GM12878 (cell line): ENCODE data around the gene SPON2. TPM values are rescaled to one million over a fixed set of nuclear protein-coding genes. Genes with fewer than 3 reads are reported as not detected.
A peak's percentile ranks its signal among the peaks of the same experiment; 100 is the strongest.

ENCODE experiments used
- ATAC-seq: fragments of 200-7000 bp; cut with Tn5 transposase; 3 replicates; pipeline ENCODE4 v1.9.1; 2020; ENCODE audit warnings: mild to moderate bottlenecking, moderate library complexity
- BruUV-seq: library from RNA; stranded (reverse); fragments of 400-500 nt; replicated peaks from 2 replicates; lab custom pipeline; 2021; lab: Mats Ljungman, UMichigan
- CTCF ChIA-PET: fragments of 300-600 bp; sonication (Branson Sonifier 250); formaldehyde crosslinking; extraction: SDS; loops from one replicate; lab custom pipeline; 2021; ENCODE audit warnings: inconsistent platforms; lab: Yijun Ruan, JAX
- POLR2A ChIA-PET: fragments of 350-600 bp; formaldehyde crosslinking; extraction: SDS; loops from one replicate; lab custom pipeline; 2021; ENCODE audit warnings: inconsistent platforms; lab: Charles Lee
- RAD21 ChIA-PET: fragments of 300-600 bp; sonication (Branson Sonifier 250); formaldehyde crosslinking; loops from one replicate; lab custom pipeline; 2023; ENCODE audit warnings: antibody characterized with exemption; ENCODE audit not compliant: unreplicated experiment; lab: Charles Lee
- SMC1A ChIA-PET: fragments of 300-600 bp; sonication (Branson Sonifier 250); formaldehyde crosslinking; loops from one replicate; lab custom pipeline; 2023; ENCODE audit not compliant: unreplicated experiment, uncharacterized antibody; lab: Charles Lee
- DNase-seq: peaks from one replicate; pipeline ENCODE4 v3.0.0-alpha.2; 2011; ENCODE audit warnings: low read depth, low spot score
- FAIRE-seq: peaks from 3 replicates; lab custom pipeline; 2011; peaks lifted over from hg19 to GRCh38; lab: Jason Lieb, UNC
- H2AFZ ChIP-seq: 2 replicates; pipeline ENCODE4 v1.6.0; 2011; ENCODE audit warnings: low read depth, low read length, control low read depth; ENCODE audit not compliant: control insufficient read depth
- H3K27ac ChIP-seq: 2 replicates; pipeline ENCODE4 v1.5.1; 2011; ENCODE audit warnings: control low read depth; ENCODE audit not compliant: control insufficient read depth, insufficient read depth
- H3K27me3 ChIP-seq, 2 experiments: replicated peaks in 1 of 2; 2 replicates each; pipeline versions ENCODE4 v1.6.0 to v1.6.1; 2011; ENCODE audit warnings: low read length in 1 of 2; ENCODE audit not compliant: control insufficient read depth in 2 of 2, insufficient read depth in 2 of 2
- H3K36me3 ChIP-seq, 2 experiments: 2 replicates each; pipeline ENCODE4 v1.5.1; 2011; ENCODE audit warnings: low read length in 1 of 2; ENCODE audit not compliant: control insufficient read depth in 2 of 2, insufficient read depth in 2 of 2
- H3K4me1 ChIP-seq: 2 replicates; pipeline ENCODE4 v1.6.1; 2011; ENCODE audit warnings: mild to moderate bottlenecking, low read length, moderate library complexity, mixed read lengths; ENCODE audit not compliant: control insufficient read depth, insufficient read depth
- H3K4me2 ChIP-seq: 2 replicates; pipeline ENCODE4 v1.6.0; 2011; ENCODE audit warnings: control low read depth; ENCODE audit not compliant: control insufficient read depth, insufficient read depth
- H3K4me3 ChIP-seq: fragments of 200-600 bp; sonication (generic); 2 replicates; pipeline ENCODE4 v1.5.1; 2016
- H3K79me2 ChIP-seq: 2 replicates; pipeline ENCODE4 v1.6.0; 2011; ENCODE audit warnings: low read length; ENCODE audit not compliant: control insufficient read depth, insufficient read depth
- H3K9ac ChIP-seq: 2 replicates; pipeline ENCODE4 v1.8.0; 2011; ENCODE audit warnings: low read length, control low read depth, mixed read lengths; ENCODE audit not compliant: control insufficient read depth, insufficient read depth
- H3K9me3 ChIP-seq: replicated peaks from 3 replicates; pipeline ENCODE4 v1.5.1; 2011; ENCODE audit warnings: mild to moderate bottlenecking, low read length; ENCODE audit not compliant: control insufficient read depth, insufficient read depth
- H4K20me1 ChIP-seq: 2 replicates; pipeline ENCODE4 v1.6.0; 2011; ENCODE audit not compliant: control insufficient read depth, insufficient read depth
- CBFB ChIP-seq: IDR thresholded peaks from 2 replicates; pipeline ENCODE4 v1.6.1; 2016; ENCODE audit warnings: antibody characterized with exemption, low read depth
- CHD2 ChIP-seq: IDR thresholded peaks from 2 replicates; pipeline ENCODE4 v1.6.1; 2011; ENCODE audit warnings: low read depth, low read length, improper control_type of control experiment, borderline replicate concordance
- DPF2 ChIP-seq: fragments of 450-650 bp; IDR thresholded peaks from 2 replicates; pipeline ENCODE4 v1.6.1; 2017; ENCODE audit warnings: mild to moderate bottlenecking
- HDAC2 ChIP-seq: fragments of 200-600 bp; sonication (generic); IDR thresholded peaks from 2 replicates; pipeline ENCODE4 v1.6.1; 2017
- IKZF2 ChIP-seq, 2 experiments: fragments of 450-650 bp; IDR thresholded peaks; 2 replicates each; pipeline ENCODE4 v1.6.1; 2017; ENCODE audit warnings: mild to moderate bottlenecking in 2 of 2, moderate library complexity in 2 of 2
- KDM1A ChIP-seq: fragments of 200-600 bp; sonication (generic); IDR thresholded peaks from 2 replicates; pipeline ENCODE4 v1.6.1; 2016; ENCODE audit warnings: borderline replicate concordance
- MEF2B ChIP-seq: fragments of 450-650 bp; IDR thresholded peaks from 2 replicates; pipeline ENCODE4 v1.6.1; 2018; ENCODE audit warnings: mild to moderate bottlenecking, moderate library complexity; ENCODE audit not compliant: partially characterized antibody, poor library complexity, severe bottlenecking
- MYB ChIP-seq: fragments of 150-350 bp; IDR thresholded peaks from 2 replicates; pipeline ENCODE4 v1.6.1; 2014; ENCODE audit warnings: mild to moderate bottlenecking, low read depth, low read length, borderline replicate concordance
- NBN ChIP-seq: fragments of 450-650 bp; IDR thresholded peaks from 2 replicates; pipeline ENCODE4 v1.6.1; 2016
- NFIC ChIP-seq: IDR thresholded peaks from 2 replicates; pipeline ENCODE4 v1.6.1; 2012; ENCODE audit warnings: low read depth, mild to moderate bottlenecking, inconsistent platforms, low read length, moderate library complexity
- NR2C2 ChIP-seq: IDR thresholded peaks from 2 replicates; pipeline ENCODE4 v1.6.1; 2011; ENCODE audit warnings: borderline replicate concordance, low read depth; ENCODE audit not compliant: control insufficient read depth, insufficient read length
- PML ChIP-seq: IDR thresholded peaks from 2 replicates; pipeline ENCODE4 v1.6.1; 2012; ENCODE audit warnings: low read length, inconsistent platforms
- POLR2AphosphoS5 ChIP-seq: IDR thresholded peaks from 2 replicates; pipeline ENCODE4 v1.6.1; 2011; ENCODE audit warnings: mild to moderate bottlenecking, low read length, inconsistent platforms
- RB1 ChIP-seq: fragments of 450-650 bp; formaldehyde crosslinking; IDR thresholded peaks from 2 replicates; pipeline ENCODE4 v1.6.1; 2017; ENCODE audit warnings: mild to moderate bottlenecking, borderline replicate concordance
- REST ChIP-seq: IDR thresholded peaks from 2 replicates; pipeline ENCODE4 v1.6.1; 2012; ENCODE audit warnings: mild to moderate bottlenecking, low read depth, low read length
- RUNX3 ChIP-seq: IDR thresholded peaks from 2 replicates; pipeline ENCODE4 v1.6.1; 2012; ENCODE audit warnings: low read length, inconsistent platforms
- SP1 ChIP-seq: IDR thresholded peaks from one replicate; pipeline ENCODE4 v1.6.1; 2011; ENCODE audit warnings: low read depth, low read length
- SREBF2 ChIP-seq: IDR thresholded peaks from 2 replicates; pipeline ENCODE4 v1.6.1; 2012; ENCODE audit warnings: mild to moderate bottlenecking, low read length
- TBL1XR1 ChIP-seq: IDR thresholded peaks from 2 replicates; pipeline ENCODE4 v1.6.1; 2012; ENCODE audit warnings: low read depth, low read length, improper control_type of control experiment
- ZNF207 ChIP-seq: fragments of 450-650 bp; IDR thresholded peaks from 2 replicates; pipeline ENCODE4 v1.6.1; 2014; ENCODE audit warnings: antibody characterized with exemption, mild to moderate bottlenecking, borderline replicate concordance
- WGBS: methylation state at CpG from one replicate; pipeline ENCODE4 v1.1.6; 2016; ENCODE audit warnings: low lambda C conversion rate; ENCODE audit not compliant: insufficient replicate concordance, insufficient coverage; ENCODE audit errors: missing lambda C conversion rate; 5-methylcytosine and 5-hydroxymethylcytosine counted together
- in situ Hi-C: fragments of 300-500 bp; cut with MboI; formaldehyde crosslinking; loops from 9 replicates; pipeline ENCODE4 v1.14.3; 2018; ENCODE audit warnings: mixed read lengths
- intact Hi-C: fragments of 100-400 bp; cut with micrococcal nuclease; formaldehyde crosslinking; loops from one replicate; pipeline ENCODE4 v1.14.2; 2022; ENCODE audit not compliant: unreplicated experiment
- polyA plus RNA-seq, 11 experiments: library from polyadenylated mRNA; depleted of rRNA in 4 of 11; unstranded in 6 of 11; stranded (reverse) in 5 of 11; fragments of >200 nt; fragmentation: Nextera tagmentation in 4 of 11; fragmentation: Illumina TruSeq in 1 of 11; extraction: Ambion mirVana in 4 of 11; extraction: Trizol in 1 of 11; gene quantifications; 1 replicate in 1 of 11; 2 replicates in 10 of 11; pipeline versions ENCODE4 v1.2.1 to v1.2.3, GENCODE V29; 2011 to 2016; ENCODE audit warnings: inconsistent platforms in 2 of 11, missing spikeins in 2 of 11, low read depth in 1 of 11
- total RNA-seq, 4 experiments: library from RNA; depleted of rRNA in 3 of 4; stranded (reverse); fragments of >200 nt in 3 of 4; fragmentation: Illumina TruSeq in 1 of 4; extraction: Trizol in 1 of 4; gene quantifications; 2 replicates each; pipeline versions ENCODE4 v1.2.1 to v1.2.3, GENCODE V29; 2013 to 2021
- TF ChIP-seq, protein P1 (sequence below): IDR thresholded peaks from 2 replicates; pipeline ENCODE4 v1.6.1; 2012; ENCODE audit warnings: low read depth, low read length, improper control_type of control experiment

The SPON2 gene
- total and polyA plus RNA-seq, 10 of the 15 experiments (the other 5 are each of a cell fraction or from before 2014, with no cell fraction given) = 1.1 to 11.2 (median 7.3) TPM

GRCh38 chr4:1218634-1219565 is 46.5 kb upstream of the SPON2 start:
- POLR2A ChIA-PET = interaction anchor here (0.6 to 3.7 kb wide), 7 partner anchors 17 to 128 kb away, joined by 3 to 26 read pairs (median 4); partner anchors contain the start of gene UVSSA
- ATAC-seq (peak; percentile 91), FAIRE-seq (peak; percentile 99), DNase-seq (peak; percentile 92)
- intact Hi-C loops = loop anchor here (1.0 to 5.0 kb wide), 4 partner anchors 18 to 52 kb away; no protein-coding TSS in a partner anchor
- no peak overlapping the region for H2AFZ ChIP-seq
- H3K27me3 ChIP-seq = no peaks in the 10 kb centered on the region
- no peaks in the 10 kb centered on the region; the same call in 2 of the 3 replicates for H3K9me3 ChIP-seq
- RAD21 ChIA-PET = interaction anchor here (0.7 to 2.9 kb wide), 10 partner anchors 15 to 283 kb away, joined by 3 to 20 read pairs (median 6); no protein-coding TSS in a partner anchor
- peak overlapping the region; percentile 45; the same call in 1 of the 2 replicates for H3K4me3 ChIP-seq
- peaks cover 11% of the 10 kb centered on the region for H3K79me2 ChIP-seq
- CTCF ChIA-PET = interaction anchor here (0.6 to 1.7 kb wide), 8 partner anchors 15 to 88 kb away, joined by 4 to 8 read pairs (median 4); no protein-coding TSS in a partner anchor
- H4K20me1 ChIP-seq = no peaks in the 10 kb centered on the region
- peak overlapping the region; percentile 88 for H3K27ac ChIP-seq
- SMC1A ChIA-PET = interaction anchor here (0.8 to 3.2 kb wide), 10 partner anchors 15 to 88 kb away, joined by 3 to 18 read pairs (median 6); no protein-coding TSS in a partner anchor
- 1% methylated on average over 21 of the region's 21 CpGs for WGBS
- peak overlapping the region; percentile 66 for H3K4me2 ChIP-seq
- in situ Hi-C loops = no loop called here
- BruUV-seq = no TSS peak
- H3K36me3 ChIP-seq = peaks cover 11 to 25% of the 10 kb centered on the region in 2 experiments
- H3K9ac ChIP-seq = peak overlapping the region; percentile 56; the same call in 1 of the 2 replicates
- peaks cover 51% of the 10 kb centered on the region for H3K4me1 ChIP-seq
- TF ChIP-seq CBFB = peak; percentile 69; the same call in 1 of the 2 replicates
- 0 out of 2 replicates have a peak, but pooled peaks have one; percentile 16 for TF ChIP-seq MYB
- TF ChIP-seq NFIC = peak; percentile 92
- peak; percentile 81 for TF ChIP-seq PML
- peak; percentile 97 for TF ChIP-seq RUNX3
- peak; percentile 84 for TF ChIP-seq DPF2
- peak; percentile 49 for TF ChIP-seq SP1
- TF ChIP-seq MEF2B = peak; percentile 96
- no peak for TF ChIP-seq RB1
- TF ChIP-seq HDAC2 = no peak
- 0 out of 2 replicates have a peak, but pooled peaks have one; percentile 11 for TF ChIP-seq SREBF2
- TF ChIP-seq NR2C2 = no peak
- TF ChIP-seq ZNF207 = 0 out of 2 replicates have a peak, but pooled peaks have one; percentile 34
- peak; percentile 17; the same call in 1 of the 2 replicates for TF ChIP-seq CHD2
- TF ChIP-seq NBN = peak; percentile 91; the same call in 1 of the 2 replicates
- no peak for TF ChIP-seq KDM1A
- no peak for TF ChIP-seq POLR2AphosphoS5
- peak; percentile 79 to 86; a peak in 3 of 4 replicates for TF ChIP-seq IKZF2 (IDR thresholded peaks at IDR 0.05)
- TF ChIP-seq, protein P1, sequence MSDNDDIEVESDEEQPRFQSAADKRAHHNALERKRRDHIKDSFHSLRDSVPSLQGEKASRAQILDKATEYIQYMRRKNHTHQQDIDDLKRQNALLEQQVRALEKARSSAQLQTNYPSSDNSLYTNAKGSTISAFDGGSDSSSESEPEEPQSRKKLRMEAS = no peak
- peak; percentile 85 for TF ChIP-seq TBL1XR1
- TF ChIP-seq REST = no peak
